CMK (cell line): ENCODE results near the gene RTF1.
"Not testable (repeated sequence)": the region's sequence is repeated elsewhere in the genome, so short reads cannot be mapped to it uniquely, and the experiment has no call there.

Experiments
- DNase-seq: peaks from one replicate; pipeline ENCODE4 v3.0.0-alpha.2; 2010; ENCODE audit warnings: low read depth

RTF1 gene

GRCh38 chr15:41437448-41437847 lies 20.6 kb downstream of the RTF1 start:
- DNase-seq = no peak

- no peak for DNase-seq
These were observed 21.3 kb downstream of the RTF1 start for GRCh38 chr15:41438206-41438605.

- DNase-seq = not testable (repeated sequence)
These were observed 21.9 kb downstream of the RTF1 start for GRCh38 chr15:41438745-41439144.

- DNase-seq = no peak
These were observed 26.4 kb downstream of the RTF1 start for GRCh38 chr15:41443275-41443674.

- DNase-seq = no peak
These were observed 28.5 kb downstream of the RTF1 start for GRCh38 chr15:41445399-41445798.

GRCh38 chr15:41462084-41462795 lies 45.3 kb downstream of the RTF1 start:
- DNase-seq = no peak

GRCh38 chr15:41464889-41465580 lies 48.1 kb downstream of the RTF1 start:
- no peak for DNase-seq

- no peak for DNase-seq
These were observed 49.0 kb downstream of the RTF1 start for GRCh38 chr15:41465822-41466421.

- no peak for DNase-seq
These were observed 49.8 kb downstream of the RTF1 start for GRCh38 chr15:41466711-41467110.

- not testable (repeated sequence) for DNase-seq
These were observed 52.7 kb downstream of the RTF1 start for GRCh38 chr15:41469644-41470043.

- DNase-seq = no peak
These were observed 56.5 kb downstream of the RTF1 start for GRCh38 chr15:41473418-41473817.

- DNase-seq = no peak
These were observed 57.5 kb downstream of the RTF1 start for GRCh38 chr15:41474436-41474835.

GRCh38 chr15:41474941-41475340 lies 58.0 kb downstream of the RTF1 start:
- DNase-seq = no peak

- DNase-seq = no peak
These were observed 59.6 kb downstream of the RTF1 start for GRCh38 chr15:41476416-41477048.

GRCh38 chr15:41480396-41481140 lies 63.7 kb downstream of the RTF1 start:
- DNase-seq = no peak

- no peak for DNase-seq
These were observed 65.4 kb downstream of the RTF1 start for GRCh38 chr15:41482110-41482877.

- no peak for DNase-seq
These were observed 66.2 kb downstream of the RTF1 start for GRCh38 chr15:41483115-41483514.

- DNase-seq = no peak
These were observed 66.6 kb downstream of the RTF1 start for GRCh38 chr15:41483519-41483918.

- no peak for DNase-seq
These were observed 68.2 kb downstream of the RTF1 start for GRCh38 chr15:41484937-41485625.

- DNase-seq = no peak
These were observed 69.4 kb downstream of the RTF1 start for GRCh38 chr15:41486286-41486685.

- DNase-seq = no peak
These were observed 70.5 kb downstream of the RTF1 start for GRCh38 chr15:41487381-41487780.
